Body of pancreas (tissue), 4 donors: Measurements from ENCODE around the gene COL4A2.

Source experiments
- CTCF ChIP-seq, 7 experiments: fragments of 450-650 bp in 4 of 7; fragments of 200-600 bp in 3 of 7; sonication (generic) in 3 of 7; IDR thresholded peaks; one replicate each; pipeline ENCODE4 v1.5.1; 2016 to 2019; ENCODE audit warnings: antibody characterized with exemption in 7 of 7
- POLR2A ChIP-seq, 3 donors: fragments of 450-650 bp; IDR thresholded peaks; one replicate each; pipeline ENCODE4 v1.6.1; 2016; ENCODE audit warnings: antibody characterized with exemption in 3 of 3, mild to moderate bottlenecking in 2 of 3

GRCh38 chr13:110408286-110408685 lies 101.2 kb downstream of the COL4A2 start:
- no peak for TF ChIP-seq CTCF (IDR thresholded peaks at IDR 0.05)
- TF ChIP-seq POLR2A (IDR thresholded peaks at IDR 0.05), result no peak
